Right kidney (tissue), 1 donor: ENCODE data around the gene SPOP.
A peak's percentile ranks its signal among the peaks of the same experiment; 100 is the strongest.
"Not testable (repeated sequence)": the region's sequence is repeated elsewhere in the genome, so short reads cannot be mapped to it uniquely, and the experiment has no call there.

Source experiments
- DNase-seq: peaks from one replicate; pipeline ENCODE4 v3.0.0-alpha.2; 2016

Gene SPOP

GRCh38 chr17:49699966-49700575 is 22.2 kb upstream of the SPOP start:
- DNase-seq: no peak

- DNase-seq: no peak
These were observed 20.1 kb upstream of the SPOP start for GRCh38 chr17:49698005-49698404.

DNA sequence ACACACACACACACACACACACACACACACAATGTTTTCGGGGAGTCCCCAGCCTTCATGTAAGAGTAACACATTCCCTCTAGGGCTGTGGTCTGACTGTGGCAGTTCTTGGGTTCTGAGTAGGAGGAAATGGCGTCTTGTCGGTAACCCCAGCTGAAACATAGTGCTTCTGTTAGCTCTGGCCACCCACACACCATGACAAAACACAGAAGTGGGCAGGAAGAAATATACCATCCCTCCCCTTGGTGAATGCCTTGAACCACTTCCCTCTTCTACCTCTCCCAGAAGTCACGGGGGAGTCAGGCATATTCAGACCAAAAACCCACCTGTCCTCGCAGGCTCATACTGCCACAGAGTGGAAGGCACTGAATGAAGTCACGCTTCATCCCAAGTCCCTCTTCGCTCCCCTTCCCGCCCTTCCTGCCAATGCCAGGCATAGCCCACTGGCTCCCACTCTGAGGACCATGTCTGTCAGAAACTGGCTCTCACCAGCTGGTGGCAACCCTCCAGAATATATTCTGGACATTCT is 18.4 kb upstream of the SPOP start:
- no peak for DNase-seq

DNA sequence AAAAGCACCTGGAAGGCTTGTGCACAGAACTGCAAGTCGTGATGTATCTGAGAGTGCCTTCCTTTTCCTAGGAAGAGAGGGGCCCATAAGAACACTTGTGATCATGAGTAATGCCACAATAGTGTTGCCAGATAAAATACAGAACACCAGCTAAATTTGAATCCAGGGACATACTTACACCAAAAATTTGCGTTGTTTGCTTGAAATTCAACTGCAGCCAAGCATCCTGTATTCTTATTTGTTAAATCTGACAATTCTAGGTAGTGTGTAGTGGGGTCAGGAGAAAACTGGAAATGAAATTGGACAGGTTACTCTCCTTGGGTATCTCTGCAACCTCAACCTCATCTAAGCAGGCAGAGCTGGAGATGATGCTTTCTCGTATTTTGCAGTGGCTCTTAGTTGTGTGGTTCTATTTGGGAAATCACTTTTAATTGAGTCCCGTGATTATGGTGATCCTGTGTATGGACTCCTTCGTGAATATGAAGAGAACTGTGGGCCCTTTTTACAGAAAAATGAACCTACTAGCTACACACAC is 17.9 kb upstream of the SPOP start:
- DNase-seq: no peak

GRCh38 chr17:49694847-49695697 is 17.2 kb upstream of the SPOP start:
- peak; percentile 60 for DNase-seq

GRCh38 chr17:49692751-49693150 is 14.9 kb upstream of the SPOP start:
- no peak for DNase-seq

DNA sequence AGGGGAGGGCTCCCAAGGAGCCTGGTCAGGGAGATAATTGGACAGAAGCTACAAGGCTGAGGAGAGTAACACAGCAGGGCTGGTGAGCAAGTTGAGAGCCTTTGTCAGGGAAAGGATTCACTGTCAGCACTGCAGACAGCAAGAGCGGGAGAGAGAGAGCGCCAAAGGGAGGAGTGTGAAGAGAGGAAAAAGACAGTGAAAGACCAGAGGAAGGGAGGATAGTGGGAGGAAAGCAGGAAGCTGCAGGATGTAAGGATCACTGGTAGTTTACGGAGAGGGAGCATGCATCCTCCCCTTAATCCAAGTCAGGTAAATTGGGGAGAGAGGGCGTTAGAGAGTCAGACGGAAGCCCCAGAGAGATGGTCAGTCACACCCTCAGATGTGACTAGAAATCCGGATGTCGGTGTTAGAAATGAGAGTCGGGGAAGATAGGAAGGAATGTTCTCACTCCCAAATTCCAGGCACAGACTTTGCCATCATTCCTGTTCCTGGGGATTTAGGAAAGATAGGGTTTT is 13.8 kb upstream of the SPOP start:
- no peak for DNase-seq

DNA sequence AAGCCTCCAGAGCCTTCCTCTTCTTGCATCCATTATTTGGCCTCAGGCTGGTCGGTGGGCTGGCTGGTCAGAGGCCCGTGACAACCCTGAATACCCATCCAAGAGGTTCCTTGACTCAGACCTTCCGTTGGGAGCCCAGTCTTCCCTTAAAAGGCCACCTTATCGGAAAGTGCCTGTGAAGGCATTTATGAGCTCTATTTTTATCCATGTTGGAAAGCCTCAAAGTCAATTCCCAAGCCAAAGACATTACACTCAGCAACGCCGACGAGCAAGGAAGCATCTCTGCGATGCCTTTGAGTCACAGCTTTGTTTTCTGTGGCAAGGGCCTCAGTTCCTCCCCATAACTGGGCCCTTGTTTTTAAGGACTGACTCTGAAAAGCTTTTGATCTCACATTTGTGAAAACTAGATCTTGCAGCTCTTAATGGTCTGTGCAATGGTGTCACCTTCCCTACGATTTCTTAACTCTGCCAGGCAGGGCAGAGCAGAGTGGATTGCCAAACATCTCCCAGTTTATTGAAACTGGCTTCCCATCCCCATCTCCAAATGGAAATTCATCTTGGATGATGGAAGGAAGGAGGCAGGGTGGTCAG is 13.3 kb upstream of the SPOP start:
- DNase-seq: no peak

DNA sequence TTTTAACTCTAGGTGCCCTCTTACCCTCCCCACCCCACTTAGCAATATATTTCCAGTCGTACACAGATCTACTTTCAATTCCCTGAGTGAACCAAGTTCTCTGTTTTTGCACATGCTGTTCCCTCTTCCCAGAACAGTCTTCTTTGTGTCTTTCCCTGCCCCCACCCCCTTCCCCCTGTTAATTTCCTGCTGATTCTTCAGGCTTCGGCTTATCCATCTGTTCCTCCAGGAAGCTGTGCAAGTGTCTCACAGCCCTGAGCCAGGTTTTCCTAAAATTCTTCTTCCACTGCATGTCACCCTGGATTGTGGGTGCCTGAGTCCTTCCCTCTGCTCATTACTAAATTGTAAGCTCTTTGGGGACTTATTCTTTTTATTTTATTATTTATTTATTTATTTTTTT is 12.4 kb upstream of the SPOP start:
- no peak for DNase-seq

DNA sequence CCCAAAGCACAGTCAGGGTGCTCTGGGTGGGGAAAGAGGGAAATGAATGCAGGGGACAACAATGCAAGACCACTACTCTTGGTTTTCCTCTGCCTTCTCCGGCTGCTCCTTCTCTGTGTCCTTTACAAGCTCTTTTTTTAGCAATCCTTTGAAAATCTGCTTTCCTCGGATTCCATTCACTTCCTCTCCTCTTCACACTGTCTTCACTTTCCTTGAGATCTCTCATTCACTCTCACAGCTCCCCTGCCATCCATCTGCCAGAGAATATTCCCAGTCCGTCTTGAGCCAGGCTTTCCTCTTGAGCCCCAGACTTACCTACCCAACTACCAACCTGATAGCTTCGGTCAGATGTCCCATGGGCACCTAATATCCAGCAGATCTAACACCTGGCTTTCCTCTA is 11.0 kb upstream of the SPOP start:
- DNase-seq: no peak

DNA sequence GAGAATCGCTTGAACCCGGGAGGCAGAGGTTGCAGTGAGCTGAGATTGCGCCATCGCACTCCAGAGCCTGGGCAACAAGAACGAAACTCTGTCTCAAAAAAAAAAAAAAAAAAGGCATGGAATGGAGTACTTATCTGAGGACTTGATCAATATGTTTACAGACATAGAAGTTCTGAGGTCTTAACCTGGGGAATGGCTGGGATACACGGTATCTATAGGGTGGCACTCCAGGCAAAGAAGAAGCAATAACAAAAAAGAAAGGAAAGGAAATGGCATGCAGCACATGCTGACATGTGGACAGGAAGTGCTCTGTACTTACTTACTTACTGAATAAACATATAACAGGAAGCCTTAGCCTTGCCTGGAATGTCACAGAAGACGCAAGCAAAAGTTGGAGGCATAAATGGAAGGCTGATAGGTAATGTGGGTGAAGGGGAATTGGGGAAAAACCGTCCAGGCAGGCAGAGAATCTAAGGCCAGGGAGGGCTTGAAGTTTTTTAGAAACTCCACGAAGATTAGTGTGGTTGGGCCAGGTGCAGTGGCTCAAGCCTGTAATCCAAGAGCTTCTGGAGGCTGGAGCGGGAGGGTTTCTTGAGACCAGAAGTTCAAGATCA is 10.1 kb upstream of the SPOP start:
- DNase-seq: no peak

- no peak for DNase-seq
These were observed 3.4 kb upstream of the SPOP start for GRCh38 chr17:49681106-49681979.

- DNase-seq: no peak
These were observed 2.4 kb upstream of the SPOP start for GRCh38 chr17:49680314-49680713.

DNA sequence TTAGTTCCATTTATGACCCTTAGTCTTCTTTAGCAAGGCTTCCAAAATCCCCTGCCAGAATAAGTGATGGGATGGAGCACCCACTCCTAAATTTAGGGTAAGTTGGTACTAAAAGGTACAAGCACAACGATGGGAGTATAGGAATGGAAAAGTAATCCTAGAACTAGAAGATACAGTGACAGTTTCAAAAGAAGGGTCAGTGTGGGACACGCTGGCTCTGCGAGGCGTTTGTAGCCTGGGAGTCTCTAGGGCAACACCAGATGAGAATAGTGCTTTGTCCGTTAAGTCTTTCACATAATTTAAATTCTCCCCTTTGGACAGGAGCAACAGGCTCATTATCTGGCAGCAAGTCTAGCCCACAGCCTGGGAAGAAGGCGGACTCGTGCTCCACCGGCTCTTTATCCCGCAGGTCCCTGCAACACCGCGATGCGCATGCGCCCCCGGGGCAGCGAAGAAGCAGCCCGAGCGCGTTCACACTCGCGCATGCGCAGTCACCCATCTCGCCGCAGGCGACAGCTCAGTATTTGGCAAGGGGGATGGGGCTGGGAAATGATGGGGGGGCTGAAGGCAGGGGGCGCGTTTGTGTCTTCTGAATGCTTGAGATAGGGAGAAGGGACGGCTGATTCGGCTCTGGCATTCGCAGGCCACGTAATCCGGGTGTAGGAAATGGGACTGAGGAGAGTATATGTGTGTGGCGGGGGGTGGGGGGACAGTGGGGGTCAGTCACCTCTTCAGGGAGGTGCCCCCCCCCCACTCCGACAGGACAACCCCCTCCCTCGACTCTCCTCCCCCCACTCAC is 564 bp downstream of the SPOP start:
- peak; percentile 81 for DNase-seq

GRCh38 chr17:49676276-49676868 is 1.5 kb downstream of the SPOP start:
- no peak for DNase-seq

DNA sequence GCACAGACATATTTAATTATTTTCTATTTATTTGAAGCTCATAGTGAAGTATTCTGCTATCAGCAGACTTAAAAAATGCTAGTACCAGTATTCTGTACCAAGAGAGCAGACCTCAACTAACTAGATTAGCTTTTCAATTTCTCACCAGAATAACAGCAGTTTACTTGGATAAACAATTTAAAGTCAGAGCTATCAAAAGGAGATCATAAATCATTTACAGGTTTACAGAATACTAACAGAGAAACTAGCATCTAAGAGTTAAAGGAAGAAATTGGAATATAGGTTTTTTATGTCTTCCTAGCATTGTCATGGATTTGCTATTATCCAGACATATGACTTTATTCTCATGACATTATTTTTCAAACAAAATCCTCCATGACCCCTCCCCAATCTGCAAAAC is 3.4 kb downstream of the SPOP start:
- no peak for DNase-seq

DNA sequence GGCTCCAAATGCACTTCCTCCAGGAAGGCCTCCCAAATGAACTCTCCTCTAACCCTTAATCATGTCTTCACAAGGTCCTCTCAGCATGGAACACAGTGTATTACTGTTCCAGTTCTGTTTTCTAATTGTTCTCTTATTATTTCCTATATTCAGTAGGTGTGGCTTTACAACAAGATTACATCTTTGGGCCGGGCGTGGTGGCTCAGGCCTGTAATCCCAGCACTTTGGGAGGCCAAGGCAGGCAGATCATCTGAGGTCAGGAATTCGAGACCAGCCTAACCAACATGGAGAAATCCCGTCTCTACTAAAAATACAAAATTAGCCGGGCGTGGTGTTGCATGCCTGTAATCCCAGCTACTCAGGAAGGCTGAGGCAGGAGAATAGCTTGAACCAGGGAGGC is 4.2 kb downstream of the SPOP start:
- DNase-seq: not testable (repeated sequence)

- DNase-seq: no peak
These were observed 7.3 kb downstream of the SPOP start for GRCh38 chr17:49670641-49671040.

DNA sequence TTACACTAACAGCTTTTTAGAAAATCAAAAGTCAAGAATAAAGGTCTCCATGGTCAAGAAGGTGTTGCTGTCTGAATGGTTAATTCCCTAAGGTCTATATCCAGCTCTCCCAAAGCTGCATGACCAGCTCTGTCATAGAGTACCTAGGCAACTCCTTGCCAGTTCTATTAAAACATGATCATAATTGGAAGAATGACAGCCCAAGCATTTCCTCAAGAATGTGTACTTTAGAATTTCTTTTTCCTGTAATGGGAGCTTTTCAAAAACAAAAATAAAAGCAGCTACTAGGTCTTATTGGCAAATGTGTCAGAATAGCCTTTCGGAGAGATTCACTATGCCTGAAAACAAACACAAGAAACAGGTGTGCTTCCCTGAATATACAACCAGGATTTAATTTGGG is 7.9 kb downstream of the SPOP start:
- no peak for DNase-seq

DNA sequence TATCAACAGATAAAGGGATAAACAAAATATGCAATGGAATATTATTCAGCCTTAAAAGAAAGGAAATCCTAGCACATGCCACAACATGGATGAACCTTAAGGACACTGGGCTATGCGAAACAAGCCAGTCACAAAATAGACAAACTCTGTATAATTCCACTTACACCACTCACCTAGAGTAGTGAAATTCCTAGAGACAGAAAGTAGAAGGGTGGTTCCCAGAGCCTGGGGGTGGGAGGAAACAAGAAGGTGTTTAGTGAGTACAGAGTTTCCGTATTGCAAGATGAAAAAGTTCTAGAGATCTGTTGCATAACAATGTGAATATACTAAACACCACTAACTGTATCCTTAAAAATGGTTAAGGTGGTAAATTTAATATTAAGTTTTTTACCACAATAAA is 10.0 kb downstream of the SPOP start:
- no peak for DNase-seq
